ENCODE results near the gene DSE. TPM values are rescaled to one million over a fixed set of nuclear protein-coding genes. Genes with fewer than 3 reads are reported as not detected.

DSE gene
- total RNA-seq, 4 donors from 2014 or later = 29.0 to 50.4 (median 38.7) TPM

GRCh38 chr6:116430860-116431259 is 60.1 kb downstream of the DSE start:
- intact Hi-C loops (cut with DNase I; ENCODE audit: low total_unique reads) = no loop called here
- no peak overlapping the region for H3K4me3 ChIP-seq (ENCODE audit: low read depth, poor library complexity, severe bottlenecking)
- DNase-seq (ENCODE audit: low spot score in 2 of 2) = no peak
- 91 to 92% methylated on average over 4 of the region's 4 CpGs for WGBS, 2 donors
- no peak for TF ChIP-seq POLR2A (IDR thresholded peaks at IDR 0.05)
- TF ChIP-seq, protein P1, sequence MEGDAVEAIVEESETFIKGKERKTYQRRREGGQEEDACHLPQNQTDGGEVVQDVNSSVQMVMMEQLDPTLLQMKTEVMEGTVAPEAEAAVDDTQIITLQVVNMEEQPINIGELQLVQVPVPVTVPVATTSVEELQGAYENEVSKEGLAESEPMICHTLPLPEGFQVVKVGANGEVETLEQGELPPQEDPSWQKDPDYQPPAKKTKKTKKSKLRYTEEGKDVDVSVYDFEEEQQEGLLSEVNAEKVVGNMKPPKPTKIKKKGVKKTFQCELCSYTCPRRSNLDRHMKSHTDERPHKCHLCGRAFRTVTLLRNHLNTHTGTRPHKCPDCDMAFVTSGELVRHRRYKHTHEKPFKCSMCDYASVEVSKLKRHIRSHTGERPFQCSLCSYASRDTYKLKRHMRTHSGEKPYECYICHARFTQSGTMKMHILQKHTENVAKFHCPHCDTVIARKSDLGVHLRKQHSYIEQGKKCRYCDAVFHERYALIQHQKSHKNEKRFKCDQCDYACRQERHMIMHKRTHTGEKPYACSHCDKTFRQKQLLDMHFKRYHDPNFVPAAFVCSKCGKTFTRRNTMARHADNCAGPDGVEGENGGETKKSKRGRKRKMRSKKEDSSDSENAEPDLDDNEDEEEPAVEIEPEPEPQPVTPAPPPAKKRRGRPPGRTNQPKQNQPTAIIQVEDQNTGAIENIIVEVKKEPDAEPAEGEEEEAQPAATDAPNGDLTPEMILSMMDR (IDR thresholded peaks at IDR 0.05) = no peak

DNA sequence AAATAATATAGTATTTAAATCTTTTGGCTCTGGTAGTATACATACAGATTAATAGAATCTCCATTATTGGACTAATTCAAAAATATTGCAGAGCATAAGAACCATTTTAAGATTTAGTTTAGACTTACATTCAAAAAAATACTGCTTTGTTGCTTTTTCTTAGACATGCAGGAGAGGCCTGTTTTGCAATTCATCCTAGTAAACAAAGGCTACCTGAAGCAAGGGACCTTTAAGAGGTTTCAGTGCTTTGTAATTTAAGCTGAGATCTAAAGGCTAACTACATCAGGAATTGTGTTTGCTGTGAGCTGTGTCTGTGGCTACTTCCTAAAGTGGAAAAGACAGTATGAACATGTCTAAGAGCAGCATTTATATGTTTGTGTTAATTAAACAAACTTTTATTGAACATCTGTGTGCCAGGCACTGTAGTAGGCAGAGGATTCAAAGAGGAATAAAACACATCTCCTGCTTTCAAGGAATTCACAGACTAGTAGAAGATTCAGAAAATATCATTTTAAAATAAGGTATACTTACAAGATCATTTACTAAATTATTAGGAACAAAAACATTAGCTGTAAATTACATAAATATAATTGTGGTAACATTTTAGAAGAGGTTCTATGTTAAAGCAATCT is 61.3 kb downstream of the DSE start:
- TF ChIP-seq, protein P1 (IDR thresholded peaks at IDR 0.05) = no peak
- no peak for TF ChIP-seq POLR2A (IDR thresholded peaks at IDR 0.05)
- H3K4me3 ChIP-seq (ENCODE audit: low read depth, poor library complexity, severe bottlenecking) = no peak overlapping the region
- intact Hi-C loops (cut with DNase I; ENCODE audit: low total_unique reads) = no loop called here
- no peak for DNase-seq (ENCODE audit: low spot score in 2 of 2)

- TF ChIP-seq, protein P1 (IDR thresholded peaks at IDR 0.05) = no peak
- no peak for TF ChIP-seq POLR2A (IDR thresholded peaks at IDR 0.05)
- intact Hi-C loops (cut with DNase I; ENCODE audit: low total_unique reads) = no loop called here
- 90 to 93% methylated on average over 4 of the region's 4 CpGs for WGBS, 2 donors
- no peak for DNase-seq (ENCODE audit: low spot score in 2 of 2)
- no peak overlapping the region for H3K4me3 ChIP-seq (ENCODE audit: low read depth, poor library complexity, severe bottlenecking)
Measured at GRCh38 chr6:116433206-116433712, 62.5 kb downstream of the DSE start.

GRCh38 chr6:116434056-116434725 is 63.4 kb downstream of the DSE start:
- DNase-seq (ENCODE audit: low spot score in 2 of 2) = no peak
- WGBS, 2 donors = 90 to 93% methylated on average over 1 of the region's 1 CpG
- intact Hi-C loops (cut with DNase I; ENCODE audit: low total_unique reads) = no loop called here
- TF ChIP-seq POLR2A (IDR thresholded peaks at IDR 0.05) = no peak
- TF ChIP-seq, protein P1 (IDR thresholded peaks at IDR 0.05) = no peak
- no peak overlapping the region for H3K4me3 ChIP-seq (ENCODE audit: low read depth, poor library complexity, severe bottlenecking)

DNA sequence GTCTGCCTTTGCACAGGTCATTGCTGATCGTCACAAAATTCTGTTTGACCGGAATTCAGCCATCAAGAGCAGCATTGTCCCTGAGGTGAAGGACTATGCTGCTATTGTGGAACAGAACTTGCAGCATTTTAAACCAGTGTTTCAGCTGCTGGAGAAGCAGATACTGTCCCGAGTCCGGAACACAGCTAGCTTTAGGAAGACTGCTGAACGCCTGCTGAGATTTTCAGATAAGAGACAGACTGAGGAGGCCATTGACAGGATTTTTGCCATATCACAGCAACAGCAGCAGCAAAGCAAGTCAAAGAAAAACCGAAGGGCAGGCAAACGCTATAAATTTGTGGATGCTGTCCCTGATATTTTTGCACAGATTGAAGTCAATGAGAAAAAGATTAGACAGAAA is 65.8 kb downstream of the DSE start:
- intact Hi-C loops (cut with DNase I; ENCODE audit: low total_unique reads) = no loop called here
- DNase-seq (ENCODE audit: low spot score in 2 of 2) = no peak
- no peak for TF ChIP-seq POLR2A (IDR thresholded peaks at IDR 0.05)
- TF ChIP-seq, protein P1 (IDR thresholded peaks at IDR 0.05) = no peak
- H3K4me3 ChIP-seq (ENCODE audit: low read depth, poor library complexity, severe bottlenecking) = no peak overlapping the region
- WGBS, 2 donors = 96 to 97% methylated on average over 7 of the region's 7 CpGs
